Glutamatergic neuron (in vitro differentiated cells): Measurements from ENCODE around the gene UMPS. TPM values are rescaled to one million over a fixed set of nuclear protein-coding genes. Genes with fewer than 3 reads are reported as not detected.
"Not testable (repeated sequence)": the region's sequence is repeated elsewhere in the genome, so short reads cannot be mapped to it uniquely, and the experiment has no call there.

Experiments
- DNase-seq: peaks from one replicate; pipeline ENCODE4 v3.0.0; 2022
- H3K27ac Mint-ChIP-seq: one replicate; pipeline ENCODE4 v1.8.0; 2020; ENCODE audit warnings: mild to moderate bottlenecking, mixed read lengths, inconsistent platforms; ENCODE audit not compliant: unreplicated experiment
- H3K27me3 Mint-ChIP-seq: one replicate; pipeline ENCODE4 v1.8.0; 2020; ENCODE audit warnings: mild to moderate bottlenecking, moderate library complexity, mixed read lengths, inconsistent platforms; ENCODE audit not compliant: unreplicated experiment
- H3K36me3 Mint-ChIP-seq: one replicate; pipeline ENCODE4 v1.8.0; 2020; ENCODE audit warnings: mild to moderate bottlenecking, mixed read lengths, inconsistent platforms; ENCODE audit not compliant: unreplicated experiment
- H3K4me1 Mint-ChIP-seq: one replicate; pipeline ENCODE4 v1.8.0; 2020; ENCODE audit warnings: mild to moderate bottlenecking, low read depth, mixed read lengths, inconsistent platforms; ENCODE audit not compliant: unreplicated experiment
- H3K4me3 Mint-ChIP-seq: one replicate; pipeline ENCODE4 v1.8.0; 2020; ENCODE audit warnings: mild to moderate bottlenecking, mixed read lengths, inconsistent platforms; ENCODE audit not compliant: unreplicated experiment
- H3K9me3 Mint-ChIP-seq: one replicate; pipeline ENCODE4 v1.8.0; 2020; ENCODE audit warnings: mild to moderate bottlenecking, moderate library complexity, mixed read lengths, inconsistent platforms; ENCODE audit not compliant: unreplicated experiment
- total RNA-seq: library from RNA; stranded (reverse); fragmentation: NEBNext Ultra II Directional; extraction: Animal tissue kit (Norgen Biotek cat#: 25700); gene quantifications from one replicate; pipeline ENCODE4 v1.2.1, GENCODE V29; 2021; ENCODE audit not compliant: unreplicated experiment
- TF ChIP-seq, protein P1 (sequence below): fragments of 200-600 bp; sonication (generic); IDR thresholded peaks from one replicate; pipeline ENCODE4 v1.5.0; 2021; ENCODE audit not compliant: partially characterized antibody, unreplicated experiment

UMPS gene
- total RNA-seq, 1 donor from 2014 or later = 30.7 TPM

DNA sequence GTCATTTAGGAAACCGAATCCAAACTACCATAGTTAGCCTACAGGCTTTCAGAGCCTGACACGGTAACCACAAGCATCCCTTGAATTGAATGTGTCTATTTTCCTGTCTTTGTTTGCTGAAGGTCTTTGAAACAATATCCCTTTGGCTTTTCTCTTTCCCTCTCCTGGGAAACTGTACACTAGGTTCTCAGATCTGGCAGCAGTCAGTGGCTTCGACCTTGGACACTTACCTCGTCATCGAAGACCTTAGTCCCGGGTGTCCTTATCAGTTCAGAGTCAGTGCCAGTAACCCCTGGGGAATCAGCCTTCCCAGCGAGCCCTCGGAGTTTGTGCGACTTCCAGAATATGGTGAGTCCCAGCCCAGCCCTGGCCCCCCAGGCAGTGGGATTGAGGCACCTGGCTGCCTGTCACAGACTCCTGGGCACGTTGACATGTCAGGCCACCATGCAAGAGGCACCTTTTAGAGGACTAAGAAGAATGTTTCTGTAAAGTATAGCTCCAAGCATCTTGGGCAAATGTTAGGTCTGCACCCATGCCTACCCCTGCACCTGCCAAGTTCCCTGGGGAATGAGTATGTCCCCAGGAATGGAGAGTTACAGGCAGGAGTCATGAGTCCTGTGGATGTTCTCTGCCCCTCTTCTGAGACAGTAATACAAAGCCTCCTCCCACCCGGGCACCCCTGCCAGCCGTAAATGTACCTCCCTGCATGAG is 30.4 kb upstream of the UMPS start:
- H3K4me3 Mint-ChIP-seq = no peak overlapping the region
- H3K27ac Mint-ChIP-seq = no peak overlapping the region
- peaks cover 10% of the 10 kb centered on the region for H3K36me3 Mint-ChIP-seq

DNA sequence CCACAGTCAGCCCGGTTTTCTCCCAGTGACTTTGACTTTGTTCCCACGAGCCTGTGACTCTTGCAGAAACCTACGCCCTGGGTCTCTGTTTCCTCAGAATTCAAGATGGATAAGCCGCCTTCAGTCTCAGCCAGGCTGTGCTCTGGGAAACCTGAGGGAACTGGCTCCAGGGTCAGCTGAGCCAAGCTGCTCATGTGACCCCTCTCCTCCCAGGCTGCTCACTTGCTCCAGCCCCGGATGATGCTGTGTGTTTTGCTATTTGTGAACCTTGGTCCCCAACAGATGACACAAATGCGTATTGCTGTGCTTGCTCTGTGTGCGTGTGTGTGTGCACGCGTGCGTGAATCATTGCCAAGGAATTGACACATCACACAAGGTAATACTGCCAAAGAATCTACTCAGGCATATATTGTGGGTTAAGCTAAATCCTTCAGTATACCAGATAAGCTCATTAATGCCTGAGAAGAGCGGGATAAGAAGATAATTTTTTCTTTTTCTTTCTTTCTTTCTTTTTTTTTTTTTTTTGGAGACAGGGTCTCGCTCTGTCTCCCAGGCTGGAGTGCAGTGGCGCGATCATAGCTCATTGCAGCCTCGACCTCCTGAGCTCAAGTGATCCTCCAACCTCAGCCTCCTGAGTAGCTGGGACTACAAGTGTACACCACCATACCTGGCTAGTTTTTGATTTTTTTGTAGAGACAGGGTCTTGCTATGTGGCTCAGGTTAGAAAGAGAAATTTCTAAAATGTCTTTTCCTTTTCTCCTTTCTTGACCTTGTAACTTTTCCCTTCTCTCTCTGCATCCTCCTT is 29.2 kb upstream of the UMPS start:
- peaks cover 10% of the 10 kb centered on the region for H3K36me3 Mint-ChIP-seq
- H3K4me3 Mint-ChIP-seq = no peak overlapping the region
- H3K9me3 Mint-ChIP-seq = peaks cover 3% of the 10 kb centered on the region

More for the DNA sequence above, 30.4 kb upstream of the UMPS start:
- Mint-ChIP-seq H3K27me3 (peaks cover 3% of the 10 kb centered on the region), H3K4me1 (no peaks in the 10 kb centered on the region), H3K9me3 (peaks cover 3% of the 10 kb centered on the region)
- no peak for DNase-seq
- TF ChIP-seq, protein P1, sequence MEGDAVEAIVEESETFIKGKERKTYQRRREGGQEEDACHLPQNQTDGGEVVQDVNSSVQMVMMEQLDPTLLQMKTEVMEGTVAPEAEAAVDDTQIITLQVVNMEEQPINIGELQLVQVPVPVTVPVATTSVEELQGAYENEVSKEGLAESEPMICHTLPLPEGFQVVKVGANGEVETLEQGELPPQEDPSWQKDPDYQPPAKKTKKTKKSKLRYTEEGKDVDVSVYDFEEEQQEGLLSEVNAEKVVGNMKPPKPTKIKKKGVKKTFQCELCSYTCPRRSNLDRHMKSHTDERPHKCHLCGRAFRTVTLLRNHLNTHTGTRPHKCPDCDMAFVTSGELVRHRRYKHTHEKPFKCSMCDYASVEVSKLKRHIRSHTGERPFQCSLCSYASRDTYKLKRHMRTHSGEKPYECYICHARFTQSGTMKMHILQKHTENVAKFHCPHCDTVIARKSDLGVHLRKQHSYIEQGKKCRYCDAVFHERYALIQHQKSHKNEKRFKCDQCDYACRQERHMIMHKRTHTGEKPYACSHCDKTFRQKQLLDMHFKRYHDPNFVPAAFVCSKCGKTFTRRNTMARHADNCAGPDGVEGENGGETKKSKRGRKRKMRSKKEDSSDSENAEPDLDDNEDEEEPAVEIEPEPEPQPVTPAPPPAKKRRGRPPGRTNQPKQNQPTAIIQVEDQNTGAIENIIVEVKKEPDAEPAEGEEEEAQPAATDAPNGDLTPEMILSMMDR = no peak

DNA sequence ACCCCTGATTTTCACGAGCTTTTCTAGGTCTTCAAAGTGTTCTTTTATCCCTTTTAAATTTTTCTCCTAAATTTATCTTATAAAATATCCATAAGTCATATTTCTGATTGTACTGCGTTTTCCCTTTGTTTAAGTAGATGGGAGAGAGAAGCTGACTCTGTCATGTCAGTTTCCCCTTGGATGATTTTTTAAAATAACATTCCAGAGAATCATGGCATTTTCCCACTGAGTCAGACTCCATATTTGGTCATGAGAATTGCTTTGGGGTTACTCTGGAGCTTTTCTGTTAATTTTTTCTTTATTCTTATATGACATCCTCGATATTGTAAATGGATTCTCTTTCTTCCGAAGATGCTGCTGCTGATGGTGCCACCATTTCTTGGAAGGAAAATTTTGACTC is 28.6 kb upstream of the UMPS start:
- H3K27ac Mint-ChIP-seq = no peak overlapping the region
- H3K27me3 Mint-ChIP-seq = peaks cover 3% of the 10 kb centered on the region
- peaks cover 3% of the 10 kb centered on the region for H3K9me3 Mint-ChIP-seq

More for the DNA sequence above, 29.2 kb upstream of the UMPS start:
- DNase-seq = no peak
- no peaks in the 10 kb centered on the region for H3K4me1 Mint-ChIP-seq
- H3K27me3 Mint-ChIP-seq = peaks cover 4% of the 10 kb centered on the region
- TF ChIP-seq, protein P1 = no peak
- H3K27ac Mint-ChIP-seq = no peak overlapping the region

DNA sequence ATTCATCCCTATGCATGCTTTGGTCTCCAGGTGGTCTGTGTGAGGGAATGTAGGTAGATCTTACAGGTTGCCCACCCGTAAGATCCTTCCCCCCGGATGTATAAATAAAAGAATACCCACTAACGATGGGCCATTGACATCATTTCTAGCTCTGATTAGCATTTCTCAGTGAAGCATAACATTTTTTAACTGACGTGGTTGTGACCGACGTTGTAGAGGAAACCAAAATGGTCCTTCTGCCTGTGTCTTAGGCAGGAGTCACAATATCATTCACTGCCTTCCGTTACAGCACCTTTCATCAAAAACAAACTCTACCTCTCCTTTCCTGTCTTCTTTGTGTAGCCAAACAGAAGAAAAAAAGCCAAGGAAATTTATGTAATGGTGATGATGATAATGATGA is 27.3 kb upstream of the UMPS start:
- H3K27me3 Mint-ChIP-seq = peaks cover 3% of the 10 kb centered on the region
- peaks cover 12% of the 10 kb centered on the region for H3K36me3 Mint-ChIP-seq
- H3K4me1 Mint-ChIP-seq = no peaks in the 10 kb centered on the region
- H3K27ac Mint-ChIP-seq = no peak overlapping the region
- no peak overlapping the region for H3K4me3 Mint-ChIP-seq
- DNase-seq = no peak
- H3K9me3 Mint-ChIP-seq = peaks cover 3% of the 10 kb centered on the region
- TF ChIP-seq, protein P1 = no peak

More for the DNA sequence above, 28.6 kb upstream of the UMPS start:
- Mint-ChIP-seq H3K36me3 (peaks cover 10% of the 10 kb centered on the region), H3K4me1 (no peaks in the 10 kb centered on the region), H3K4me3 (no peak overlapping the region)
- TF ChIP-seq, protein P1 = no peak
- DNase-seq = no peak

DNA sequence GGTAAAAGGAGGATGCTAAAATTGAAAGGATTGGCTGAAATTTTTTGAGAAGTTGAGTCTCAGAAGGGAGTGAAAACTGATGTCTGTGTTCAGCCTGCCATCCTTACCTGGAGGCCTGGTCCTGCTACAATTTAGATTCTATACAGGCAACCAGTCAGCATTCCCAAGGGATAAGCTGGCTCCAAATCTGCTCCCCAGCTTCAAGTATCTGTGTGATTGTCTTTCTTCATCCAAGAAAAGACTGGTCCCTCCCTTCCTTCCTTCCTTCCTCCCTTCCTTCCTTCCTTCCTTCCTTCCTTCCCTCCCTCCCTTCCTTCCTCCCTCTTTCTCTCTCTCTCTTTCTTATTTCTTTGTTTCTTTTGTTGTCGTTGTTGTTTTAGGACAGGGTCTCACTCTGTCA is 24.7 kb upstream of the UMPS start:
- TF ChIP-seq, protein P1 = no peak
- Mint-ChIP-seq H3K4me1 (no peaks in the 10 kb centered on the region), H3K4me3 (no peak overlapping the region), H3K27me3 (peaks cover 3% of the 10 kb centered on the region), H3K27ac (no peak overlapping the region), H3K9me3 (peaks cover 3% of the 10 kb centered on the region), H3K36me3 (peaks cover 16% of the 10 kb centered on the region)
- no peak for DNase-seq

DNA sequence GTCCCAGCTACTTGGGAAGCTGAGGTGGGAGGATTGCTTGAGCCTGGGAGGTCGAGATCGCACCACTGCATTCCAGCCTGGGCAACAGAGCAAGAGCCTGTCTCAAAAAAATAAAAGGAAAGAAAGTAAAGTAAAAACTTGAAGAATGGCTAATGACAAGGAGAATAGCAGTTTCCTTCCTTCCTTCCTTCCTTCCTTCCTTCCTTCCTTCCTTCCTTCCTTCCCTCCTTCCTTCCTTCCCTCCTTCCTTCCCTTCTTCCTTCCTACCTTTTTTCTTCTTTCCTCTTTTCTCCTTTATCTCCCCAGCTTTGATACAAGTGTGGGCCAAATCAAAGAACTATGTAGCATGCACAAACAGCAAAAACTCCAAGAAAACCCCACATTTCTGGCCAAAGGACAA is 23.0 kb upstream of the UMPS start:
- H3K9me3 Mint-ChIP-seq, DNase-seq, H3K27ac Mint-ChIP-seq, H3K27me3 Mint-ChIP-seq, H3K4me3 Mint-ChIP-seq, H3K4me1 Mint-ChIP-seq: not testable (repeated sequence)
- H3K36me3 Mint-ChIP-seq = peaks cover 16% of the 10 kb centered on the region
